K562 treated with DMSO at 1 percent for 24 hours (cell line): Measurements from ENCODE around the gene PCDHB4. TPM values are rescaled to one million over a fixed set of nuclear protein-coding genes. Genes with fewer than 3 reads are reported as not detected.

Source experiments
- total RNA-seq: library from RNA; unstranded; fragments of 300-600 nt; gene quantifications from 2 replicates; pipeline ENCODE4 v1.2.3, GENCODE V29; 2022; ENCODE audit warnings: low read depth; ENCODE audit not compliant: insufficient read depth

PCDHB4 gene
- 0.08 TPM in 1 of 2 replicates, not detected in the other for total RNA-seq

DNA sequence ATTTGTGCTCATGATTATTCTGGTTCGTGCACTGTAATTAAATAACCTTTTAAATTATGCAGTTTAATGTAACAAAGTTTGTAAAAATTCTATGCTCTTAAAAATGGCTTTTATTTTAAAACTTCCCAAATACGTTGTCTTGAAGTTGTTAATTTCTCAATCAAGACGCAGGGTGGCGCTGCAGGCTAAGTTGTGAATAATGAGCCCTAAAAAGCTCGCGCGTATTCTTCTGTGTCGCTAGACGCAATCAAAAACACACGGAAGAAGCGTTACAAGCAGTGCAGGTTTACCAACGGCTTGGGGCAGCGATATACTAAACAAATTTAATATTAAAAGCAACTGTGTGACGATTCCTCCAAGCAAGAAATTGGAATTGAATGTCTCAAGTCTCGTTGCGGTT, at the start of gene PCDHB4:
Gene PCDHB4, plus strand, starts transcription at position 256 of the 400 bp plus-strand sequence. CDS start 181 bp downstream, outside the sequence.

DNA sequence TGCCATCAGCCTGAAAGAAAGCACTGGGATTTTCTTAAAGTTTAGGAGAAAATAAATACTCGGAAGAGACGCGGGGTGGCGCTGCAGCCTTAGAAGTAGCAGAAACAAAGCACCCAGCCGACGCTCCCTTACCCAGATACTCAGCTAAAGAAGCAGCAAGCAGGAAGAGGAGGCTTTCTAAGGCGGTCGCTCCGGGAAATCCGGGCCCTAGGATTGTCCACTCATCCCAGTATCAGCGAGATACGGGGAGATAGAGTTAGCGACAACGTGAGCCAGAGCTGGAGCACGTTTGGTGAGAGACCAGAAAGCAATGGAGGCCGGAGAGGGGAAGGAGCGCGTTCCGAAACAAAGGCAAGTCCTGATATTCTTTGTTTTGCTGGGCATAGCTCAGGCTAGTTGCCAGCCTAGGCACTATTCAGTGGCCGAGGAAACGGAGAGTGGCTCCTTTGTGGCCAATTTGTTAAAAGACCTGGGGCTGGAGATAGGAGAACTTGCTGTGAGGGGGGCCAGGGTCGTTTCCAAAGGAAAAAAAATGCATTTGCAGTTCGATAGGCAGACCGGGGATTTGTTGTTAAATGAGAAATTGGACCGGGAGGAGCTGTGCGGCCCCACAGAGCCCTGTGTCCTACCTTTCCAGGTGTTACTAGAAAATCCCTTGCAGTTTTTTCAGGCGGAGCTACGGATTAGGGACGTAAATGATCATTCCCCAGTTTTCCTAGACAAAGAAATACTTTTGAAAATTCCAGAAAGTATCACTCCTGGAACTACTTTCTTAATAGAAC, 26.9 kb upstream of the PCDHB4 start, which contains the start of gene PCDHB2:
Gene PCDHB2, plus strand, starts transcription at position 135 of the 782 bp plus-strand sequence. Its CDS starts 176 bp downstream, at position 311.

DNA sequence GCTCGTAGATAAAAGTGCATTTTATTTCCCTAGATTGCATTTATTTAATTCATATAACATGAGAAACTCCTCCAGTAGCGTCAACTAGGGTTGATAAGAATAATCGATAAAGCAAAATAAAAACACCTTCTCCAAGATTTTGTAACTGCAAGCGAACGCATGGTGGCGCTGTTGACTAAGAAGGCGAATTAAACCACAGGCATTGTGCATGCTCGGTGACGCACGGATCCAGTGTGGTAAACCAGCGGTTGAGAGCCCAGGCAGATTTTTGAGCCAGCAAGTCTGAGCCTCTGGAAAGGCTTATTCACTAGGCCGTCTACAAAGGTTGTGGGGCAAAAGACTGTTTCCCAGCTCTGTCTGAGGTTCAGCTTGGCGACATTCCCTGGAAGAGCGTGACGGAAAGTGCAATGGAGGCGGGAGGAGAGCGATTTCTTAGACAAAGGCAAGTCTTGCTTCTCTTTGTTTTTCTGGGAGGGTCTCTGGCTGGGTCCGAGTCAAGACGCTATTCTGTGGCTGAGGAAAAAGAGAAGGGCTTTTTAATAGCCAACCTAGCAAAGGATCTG, 21.3 kb upstream of the PCDHB4 start, which contains the start of gene PCDHB3:
Gene PCDHB3, plus strand, starts transcription at position 231 of the 563 bp plus-strand sequence. Its CDS starts 177 bp downstream, at position 408.

GRCh38 chr5:141135030-141135717, 13.6 kb downstream of the PCDHB4 start, which contains the start of gene PCDHB5:
Gene PCDHB5 (plus strand): TSS chr5:141135206. CDS start chr5:141135435, 229 bp downstream.

DNA sequence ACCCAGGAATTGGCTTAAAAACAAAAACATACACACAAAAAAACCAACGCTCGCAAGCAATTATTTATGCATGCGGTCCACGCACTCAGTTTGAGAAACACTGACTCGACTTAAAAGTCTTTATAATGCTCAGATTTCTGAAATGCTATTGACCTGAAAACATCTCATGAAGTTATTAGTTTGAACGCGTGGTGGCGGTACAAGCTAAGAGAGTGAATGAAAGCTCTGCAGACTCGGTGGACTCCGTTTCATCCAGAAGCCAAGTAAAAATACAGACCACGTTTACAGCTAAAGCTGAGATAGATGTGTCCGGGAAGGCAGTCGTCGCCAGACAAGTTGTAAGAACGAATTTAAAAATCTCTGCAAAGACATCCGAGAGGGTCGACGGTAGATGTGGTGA, 28.2 kb downstream of the PCDHB4 start, which contains the start of gene PCDHB6:
Gene PCDHB6, plus strand, starts transcription at position 246 of the 400 bp plus-strand sequence. CDS start 201 bp downstream, outside the sequence.

GRCh38 chr5:141172381-141173204, 51.0 kb downstream of the PCDHB4 start, which contains the start of gene PCDHB7:
Gene PCDHB7 (plus strand): TSS chr5:141172644. CDS start chr5:141172836, 192 bp downstream.

Other genes starting within 250 kb of the PCDHB4 start
- gene PCDHA12, start 246.5 kb upstream of the PCDHB4 start, total RNA-seq, result not detected in 2 replicates
- not detected in 2 replicates for gene PCDHA13, start 239.7 kb upstream of the PCDHB4 start, total RNA-seq
- gene PCDHAC1, start 195.5 kb upstream of the PCDHB4 start, total RNA-seq, result not detected in 2 replicates
- gene PCDHAC2, start 155.3 kb upstream of the PCDHB4 start, total RNA-seq, result not detected in 2 replicates
- not detected in 2 replicates for gene PCDHB1, start 70.4 kb upstream of the PCDHB4 start, total RNA-seq
- 0.44 and 0.59 TPM in 2 replicates for gene PCDHB2, start 27.2 kb upstream of the PCDHB4 start, total RNA-seq
- gene PCDHB3, start 21.3 kb upstream of the PCDHB4 start, total RNA-seq, result 0.31 and 0.35 TPM in 2 replicates
- 0.23 TPM in 1 of 2 replicates, not detected in the other for gene PCDHB5, start 13.4 kb downstream of the PCDHB4 start, total RNA-seq
- gene PCDHB6, start 28.2 kb downstream of the PCDHB4 start, total RNA-seq, result not detected in 2 replicates
- gene PCDHB7, start 50.8 kb downstream of the PCDHB4 start, total RNA-seq, result 0.06 TPM in 1 of 2 replicates, not detected in the other
- 0.09 TPM in 1 of 2 replicates, not detected in the other for gene PCDHB8, start 56.0 kb downstream of the PCDHB4 start, total RNA-seq
- not detected in 2 replicates for gene PCDHB16, start 60.6 kb downstream of the PCDHB4 start, total RNA-seq
- gene PCDHB9, start 65.3 kb downstream of the PCDHB4 start, total RNA-seq, result not detected in 2 replicates
- not detected in 2 replicates for gene PCDHB10, start 70.5 kb downstream of the PCDHB4 start, total RNA-seq
- 0.13 TPM in 1 of 2 replicates, not detected in the other for gene PCDHB11, start 77.8 kb downstream of the PCDHB4 start, total RNA-seq
- not detected in 2 replicates for gene PCDHB12, start 86.9 kb downstream of the PCDHB4 start, total RNA-seq
- 0.16 and 0.22 TPM in 2 replicates for gene PCDHB13, start 92.1 kb downstream of the PCDHB4 start, total RNA-seq
- 0.21 TPM in 1 of 2 replicates, not detected in the other for gene PCDHB14, start 101.5 kb downstream of the PCDHB4 start, total RNA-seq
- 0.35 and 0.52 TPM in 2 replicates for gene PCDHB15, start 123.6 kb downstream of the PCDHB4 start, total RNA-seq
- not detected in 2 replicates for gene SLC25A2, start 182.2 kb downstream of the PCDHB4 start, total RNA-seq
- 95.8 and 97.2 TPM in 2 replicates for gene TAF7, start 199.0 kb downstream of the PCDHB4 start, total RNA-seq
- 0.16 and 0.29 TPM in 2 replicates for gene PCDHGA1, start 208.7 kb downstream of the PCDHB4 start, total RNA-seq
- 0.54 and 0.63 TPM in 2 replicates for gene PCDHGA2, start 216.9 kb downstream of the PCDHB4 start, total RNA-seq
- 0.50 and 0.89 TPM in 2 replicates for gene PCDHGA3, start 222.0 kb downstream of the PCDHB4 start, total RNA-seq
- gene PCDHGB1, start 228.3 kb downstream of the PCDHB4 start, total RNA-seq, result 0.43 and 0.52 TPM in 2 replicates
- gene PCDHGA4, start 233.2 kb downstream of the PCDHB4 start, total RNA-seq, result 0.52 and 1.2 TPM in 2 replicates
- 0.51 and 0.63 TPM in 2 replicates for gene PCDHGB2, start 238.2 kb downstream of the PCDHB4 start, total RNA-seq
- 0.22 and 0.44 TPM in 2 replicates for gene PCDHGA5, start 242.3 kb downstream of the PCDHB4 start, total RNA-seq
- gene PCDHGB3, start 248.4 kb downstream of the PCDHB4 start, total RNA-seq, result 0.51 and 0.56 TPM in 2 replicates